HG02588 (cell line): ENCODE measurements around the gene MPST.

Experiments used
- ATAC-seq: cut with Tn5 transposase; IDR thresholded peaks from one replicate; pipeline ENCODE4 v1.9.1; 2021; ENCODE audit warnings: mild to moderate bottlenecking, moderate library complexity; ENCODE audit not compliant: unreplicated experiment

MPST gene

DNA sequence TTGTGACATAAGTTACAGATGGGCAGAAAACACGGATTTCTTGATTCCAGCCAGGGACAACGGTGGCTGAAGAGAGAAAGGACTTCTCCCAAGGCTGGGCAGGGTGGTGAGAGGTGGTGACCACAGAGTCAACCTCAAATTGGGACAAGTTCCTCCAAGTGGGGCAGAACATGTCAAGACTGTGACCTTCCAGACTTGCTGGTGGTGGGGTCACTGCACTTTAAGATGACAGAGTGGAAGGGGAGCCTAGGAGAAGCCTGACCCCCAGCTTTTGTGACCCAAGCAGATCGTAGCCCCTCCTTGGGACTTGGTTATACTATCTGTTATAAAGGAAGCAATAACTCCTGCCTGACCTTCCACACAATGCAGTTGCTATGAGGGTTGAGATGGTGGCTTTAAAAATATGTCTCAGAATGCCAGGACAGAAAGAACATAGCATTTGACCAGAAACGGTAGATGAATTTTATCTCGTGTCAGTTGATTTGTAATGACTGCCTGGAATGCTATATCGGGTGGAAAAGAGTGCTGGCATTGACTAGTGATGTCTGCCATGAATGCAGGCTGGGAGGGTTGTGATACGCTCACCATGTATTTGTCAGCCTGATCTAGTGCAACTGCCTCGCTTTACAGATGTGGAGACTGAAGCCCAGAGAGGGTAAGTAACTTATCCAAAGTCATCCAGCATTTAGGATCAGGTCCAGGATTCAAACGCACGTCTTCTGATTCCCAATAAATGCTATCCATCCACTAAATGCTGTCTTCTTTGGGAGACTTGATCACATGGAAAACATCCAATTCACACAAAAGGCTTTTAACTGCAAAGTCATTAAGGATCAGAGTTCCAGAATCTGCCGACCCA, 18.6 kb upstream of the MPST start:
- ATAC-seq = no peak

DNA sequence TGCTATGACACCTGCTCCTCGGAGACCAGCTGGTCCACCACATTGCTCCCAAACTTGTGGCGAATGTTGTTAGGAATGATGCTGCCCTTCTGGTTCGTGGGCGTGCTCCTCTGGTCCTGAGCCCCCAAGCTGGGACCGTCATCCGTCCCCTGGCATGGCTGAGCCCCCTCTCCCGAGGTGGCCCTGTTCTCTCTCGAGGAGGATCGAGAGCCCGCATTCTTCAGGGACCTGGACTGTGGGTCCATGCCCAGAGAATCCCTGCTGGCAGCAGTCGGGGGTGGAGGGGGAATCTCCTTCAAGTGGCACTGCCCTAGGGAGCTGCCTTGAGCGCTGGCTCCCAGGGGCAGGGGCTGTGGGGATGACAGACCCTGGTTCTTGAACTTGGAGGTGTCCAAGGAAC, 17.7 kb upstream of the MPST start:
- ATAC-seq = no peak

- ATAC-seq = no peak
Observed at GRCh38 chr22:37002633-37003032, 16.9 kb upstream of the MPST start.

DNA sequence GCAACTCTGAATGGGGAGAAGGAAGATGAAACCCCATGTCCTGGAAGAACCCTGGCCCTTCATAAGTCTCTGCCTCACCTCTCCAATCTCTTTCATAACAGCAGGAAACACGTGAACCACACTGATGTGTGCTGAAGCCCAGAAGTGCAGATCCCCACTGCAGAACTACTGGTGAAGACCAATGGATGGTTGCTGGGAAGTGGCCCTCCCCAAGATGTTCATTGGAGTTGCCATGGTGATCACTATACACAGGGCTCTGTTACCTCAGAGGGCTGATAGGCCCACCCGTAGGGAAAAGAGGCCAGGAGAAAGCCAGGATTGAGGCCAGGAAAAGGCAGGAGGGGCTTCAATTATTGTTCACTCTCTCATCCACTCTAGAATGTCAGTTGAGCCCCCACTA, 11.9 kb upstream of the MPST start:
- no peak for ATAC-seq

- ATAC-seq = no peak
Observed at GRCh38 chr22:37008365-37008764, 11.2 kb upstream of the MPST start.

- no peak for ATAC-seq
Observed at GRCh38 chr22:37009490-37009889, 10.1 kb upstream of the MPST start.

- ATAC-seq = no peak
Observed at GRCh38 chr22:37010174-37010573, 9.4 kb upstream of the MPST start.

- no peak for ATAC-seq
Observed at GRCh38 chr22:37010976-37011375, 8.6 kb upstream of the MPST start.

DNA sequence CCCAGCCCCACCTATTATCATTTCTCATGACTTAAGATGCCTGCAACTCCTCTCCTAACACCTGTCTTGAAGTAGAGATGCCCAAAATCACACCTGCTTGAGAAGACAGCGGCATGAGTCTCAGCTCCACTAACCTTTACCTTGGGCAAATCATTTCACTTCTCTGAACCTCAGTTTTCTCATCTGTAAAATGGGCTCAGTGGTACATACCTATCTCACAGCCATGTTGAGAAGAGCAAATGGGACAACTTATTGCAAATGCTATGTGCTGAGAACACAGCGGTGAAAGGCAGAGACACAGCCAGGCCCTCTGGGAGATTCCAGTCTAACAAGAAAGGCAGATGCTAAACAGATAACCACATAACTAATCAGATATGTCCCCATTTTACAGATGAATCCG, 8.1 kb upstream of the MPST start:
- ATAC-seq = no peak

GRCh38 chr22:37012262-37012904, 7.2 kb upstream of the MPST start:
- ATAC-seq = no peak

- no peak for ATAC-seq
Observed at GRCh38 chr22:37012956-37013355, 6.6 kb upstream of the MPST start.

GRCh38 chr22:37014415-37014806, 5.1 kb upstream of the MPST start:
- ATAC-seq = no peak

GRCh38 chr22:37014835-37015586, 4.5 kb upstream of the MPST start:
- no peak for ATAC-seq

GRCh38 chr22:37015587-37015878, 4.0 kb upstream of the MPST start:
- ATAC-seq = no peak

DNA sequence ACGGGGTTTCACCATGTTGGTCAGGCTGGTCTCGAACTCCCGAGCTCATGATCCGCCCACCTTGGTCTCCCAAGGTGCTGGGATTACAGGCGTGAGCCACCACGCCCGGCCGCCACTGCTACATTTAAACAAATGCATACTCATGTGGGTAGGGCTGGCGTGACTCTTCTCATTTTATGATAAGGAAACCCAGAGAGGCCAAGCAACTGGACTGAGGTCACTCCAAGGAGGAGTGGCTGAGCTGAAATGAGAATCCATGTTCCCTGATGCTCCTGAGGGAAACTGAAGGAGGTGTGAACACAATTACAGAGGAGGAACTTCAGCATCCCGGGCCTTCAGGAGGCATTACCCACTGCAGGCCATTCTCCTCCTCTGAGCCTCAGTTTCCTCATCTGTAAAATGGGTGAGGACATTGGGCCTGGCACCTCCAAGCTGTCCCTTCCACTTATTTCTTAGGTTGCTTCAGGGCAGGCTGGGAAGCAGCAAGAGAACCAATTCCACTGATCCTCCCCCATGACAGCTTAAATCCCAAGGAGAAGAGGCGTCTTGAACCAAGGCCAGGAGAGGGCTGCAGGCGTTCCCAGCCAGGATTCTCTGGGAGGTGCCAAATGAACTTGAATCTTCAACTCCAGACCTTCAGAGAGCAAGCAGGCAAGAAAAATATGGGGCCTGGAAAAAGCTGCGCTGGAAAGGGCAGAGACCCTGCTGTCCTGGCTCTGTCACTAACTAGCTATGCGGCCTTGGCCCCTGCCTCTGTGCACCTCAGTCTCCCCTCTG, 3.2 kb upstream of the MPST start:
- no peak for ATAC-seq

DNA sequence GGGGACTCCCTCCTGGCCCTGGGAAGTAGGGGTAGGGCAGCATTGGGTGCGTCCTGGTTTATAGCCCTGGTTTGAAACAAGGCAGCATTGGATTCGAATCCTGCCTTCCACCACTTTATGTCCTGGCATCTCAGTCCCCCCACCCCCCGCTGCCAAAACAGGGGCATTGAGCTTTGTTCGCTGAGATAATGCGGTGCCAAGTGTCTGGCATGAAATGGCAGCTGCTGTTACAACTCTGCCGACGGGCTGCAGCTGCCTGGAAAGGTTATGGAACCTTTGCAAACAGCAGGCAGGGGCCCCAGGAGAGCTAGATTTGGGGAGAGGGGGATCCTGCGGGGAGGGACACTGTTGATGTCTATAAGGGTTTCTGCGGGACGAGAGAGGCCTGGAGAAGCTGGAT, 2.2 kb upstream of the MPST start:
- no peak for ATAC-seq

GRCh38 chr22:37018086-37018814, 1.3 kb upstream of the MPST start:
- ATAC-seq = no peak

GRCh38 chr22:37018815-37019308, 680 bp upstream of the MPST start:
- peak; percentile 19 for ATAC-seq

GRCh38 chr22:37020192-37020479, 594 bp downstream of the MPST start:
- no peak for ATAC-seq

DNA sequence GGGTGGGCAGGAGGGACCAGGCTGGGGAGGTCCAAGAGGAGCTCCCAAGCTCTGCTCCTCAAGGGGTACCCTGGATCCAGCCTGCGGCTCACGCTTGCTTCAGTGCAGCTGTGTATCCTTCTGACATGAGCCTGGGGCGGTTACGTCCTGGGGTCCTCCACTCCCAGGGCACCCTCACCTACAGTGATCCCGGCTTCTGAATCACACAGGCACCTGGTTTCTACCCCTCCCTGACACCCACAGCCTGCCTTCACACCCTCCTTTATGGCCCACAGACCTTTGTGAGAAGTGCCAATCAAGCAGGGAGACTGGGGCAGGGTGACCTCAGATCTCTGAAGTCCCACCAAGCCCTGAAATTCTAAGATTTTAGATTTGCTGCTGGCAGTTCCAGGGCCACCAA, 1.5 kb downstream of the MPST start:
- ATAC-seq = no peak
